Measurements from ENCODE around the gene ZSWIM5.
A peak's percentile ranks its signal among the peaks of the same experiment; 100 is the strongest.
"Not testable (repeated sequence)": the region's sequence is repeated elsewhere in the genome, so short reads cannot be mapped to it uniquely, and the experiment has no call there.

Gene ZSWIM5

GRCh38 chr1:45008076-45008475 lies 198.3 kb downstream of the ZSWIM5 start:
- H3K4me3 ChIP-seq (ENCODE audit: low read length) = no peak overlapping the region
- no peak for TF ChIP-seq ZNF274 (IDR thresholded peaks at IDR 0.05; ENCODE audit: low read depth, low read length)

- no peak overlapping the region for H3K4me3 ChIP-seq (ENCODE audit: low read length)
- TF ChIP-seq ZNF274 (IDR thresholded peaks at IDR 0.05; ENCODE audit: low read depth, low read length) = no peak
Measured at GRCh38 chr1:45007311-45007710, 199.1 kb downstream of the ZSWIM5 start.

GRCh38 chr1:45005761-45006160 lies 200.6 kb downstream of the ZSWIM5 start:
- no peak for TF ChIP-seq ZNF274 (IDR thresholded peaks at IDR 0.05; ENCODE audit: low read depth, low read length)
- H3K4me3 ChIP-seq (ENCODE audit: low read length) = no peak overlapping the region

GRCh38 chr1:45004281-45004920 lies 202.0 kb downstream of the ZSWIM5 start:
- no peak for TF ChIP-seq ZNF274 (IDR thresholded peaks at IDR 0.05; ENCODE audit: low read depth, low read length)
- H3K4me3 ChIP-seq (ENCODE audit: low read length) = no peak overlapping the region

- no peak for TF ChIP-seq ZNF274 (IDR thresholded peaks at IDR 0.05; ENCODE audit: low read depth, low read length)
- no peak overlapping the region for H3K4me3 ChIP-seq (ENCODE audit: low read length)
Measured at GRCh38 chr1:45003741-45004140, 202.7 kb downstream of the ZSWIM5 start.

GRCh38 chr1:45002650-45003645 lies 203.5 kb downstream of the ZSWIM5 start:
- H3K4me3 ChIP-seq (ENCODE audit: low read length) = no peak overlapping the region
- TF ChIP-seq ZNF274 (IDR thresholded peaks at IDR 0.05; ENCODE audit: low read depth, low read length) = no peak

GRCh38 chr1:45001576-45001975 lies 204.8 kb downstream of the ZSWIM5 start:
- not testable (repeated sequence) for H3K4me3 ChIP-seq (ENCODE audit: low read length)

GRCh38 chr1:45001011-45001481 lies 205.4 kb downstream of the ZSWIM5 start:
- no peak for TF ChIP-seq ZNF274 (IDR thresholded peaks at IDR 0.05; ENCODE audit: low read depth, low read length)
- H3K4me3 ChIP-seq (ENCODE audit: low read length) = no peak overlapping the region

GRCh38 chr1:44999232-44999631 lies 207.2 kb downstream of the ZSWIM5 start:
- no peak for TF ChIP-seq ZNF274 (IDR thresholded peaks at IDR 0.05; ENCODE audit: low read depth, low read length)
- H3K4me3 ChIP-seq (ENCODE audit: low read length) = no peak overlapping the region

- no peak for TF ChIP-seq ZNF274 (IDR thresholded peaks at IDR 0.05; ENCODE audit: low read depth, low read length)
- H3K4me3 ChIP-seq (ENCODE audit: low read length) = no peak overlapping the region
Measured at GRCh38 chr1:44995467-44996238, 210.8 kb downstream of the ZSWIM5 start.

- no peak for TF ChIP-seq ZNF274 (IDR thresholded peaks at IDR 0.05; ENCODE audit: low read depth, low read length)
- H3K4me3 ChIP-seq (ENCODE audit: low read length) = no peak overlapping the region
Measured at GRCh38 chr1:44994309-44994898, 212.0 kb downstream of the ZSWIM5 start.

GRCh38 chr1:44988531-44989156 lies 217.8 kb downstream of the ZSWIM5 start:
- TF ChIP-seq ZNF274 (IDR thresholded peaks at IDR 0.05; ENCODE audit: low read depth, low read length) = no peak
- H3K4me3 ChIP-seq (ENCODE audit: low read length) = no peak overlapping the region

GRCh38 chr1:44985747-44986359 lies 220.6 kb downstream of the ZSWIM5 start:
- no peak for TF ChIP-seq ZNF274 (IDR thresholded peaks at IDR 0.05; ENCODE audit: low read depth, low read length)
- peak overlapping the region; percentile 58 for H3K4me3 ChIP-seq (ENCODE audit: low read length)

- H3K4me3 ChIP-seq (ENCODE audit: low read length) = not testable (repeated sequence)
Measured at GRCh38 chr1:44977372-44977771, 229.0 kb downstream of the ZSWIM5 start.

Measured in GM08714 (cell line).